HepG2 (cell line): ENCODE measurements around the gene DAZL. TPM values are rescaled to one million over a fixed set of nuclear protein-coding genes. Genes with fewer than 3 reads are reported as not detected.
A peak's percentile ranks its signal among the peaks of the same experiment; 100 is the strongest.

Experiments
- ATAC-seq: fragments of 200-7000 bp; cut with Tn5 transposase; 3 replicates; pipeline ENCODE4 v1.9.1; 2020; ENCODE audit warnings: mild to moderate bottlenecking, moderate library complexity
- BruUV-seq: library from RNA; stranded (reverse); fragments of 400-500 nt; replicated peaks from 2 replicates; lab custom pipeline; 2021; lab: Mats Ljungman, UMichigan
- CTCF ChIA-PET: fragments of 300-600 bp; formaldehyde crosslinking; extraction: SDS; loops from one replicate; lab custom pipeline; 2021; ENCODE audit warnings: low total read pairs, inconsistent platforms, low intra/inter-chr PET ratio; lab: Yijun Ruan, JAX
- POLR2A ChIA-PET: fragments of 350-600 bp; sonication (Branson Sonifier 250); formaldehyde crosslinking; loops from one replicate; lab custom pipeline; 2020; ENCODE audit warnings: antibody characterized with exemption, inconsistent platforms; lab: Yijun Ruan, JAX
- DNase-seq: peaks from one replicate; pipeline ENCODE4 v3.0.0-alpha.2; 2015; ENCODE audit warnings: low spot score
- FAIRE-seq: peaks from 3 replicates; lab custom pipeline; 2011; peaks lifted over from hg19 to GRCh38; lab: Jason Lieb, UNC
- H2AFZ ChIP-seq: one replicate; pipeline ENCODE4 v1.6.1; 2011; ENCODE audit warnings: low read length, inconsistent platforms
- H3K27ac ChIP-seq: fragments of 300-600 bp; 3 replicates; pipeline ENCODE4 v1.8.0; 2011; ENCODE audit warnings: mixed run types, mild to moderate bottlenecking, mixed read lengths, low read length, inconsistent platforms; ENCODE audit not compliant: insufficient read depth; ENCODE audit errors: extremely low read length
- H3K27me3 ChIP-seq, 2 experiments: fragments of 200-600 bp in 1 of 2; 2 replicates in 1 of 2; 3 replicates in 1 of 2; pipeline versions ENCODE4 v1.6.0 to v1.8.0; 2011; ENCODE audit warnings: low read length in 2 of 2, mild to moderate bottlenecking in 2 of 2, moderate library complexity in 2 of 2, inconsistent platforms in 1 of 2; ENCODE audit not compliant: insufficient read depth in 2 of 2, control insufficient read depth in 1 of 2
- H3K36me3 ChIP-seq, 2 experiments: fragments of 200-600 bp in 1 of 2; replicated peaks in 1 of 2; 2 replicates in 1 of 2; 3 replicates in 1 of 2; pipeline versions ENCODE4 v1.5.1 to v1.8.0; 2011; ENCODE audit warnings: low read length in 2 of 2, inconsistent platforms in 1 of 2; ENCODE audit not compliant: insufficient read depth in 2 of 2, control insufficient read depth in 1 of 2
- H3K4me1 ChIP-seq: 2 replicates; pipeline ENCODE4 v1.5.1; 2012; ENCODE audit warnings: low read length, inconsistent platforms; ENCODE audit not compliant: insufficient read depth
- H3K4me2 ChIP-seq: 2 replicates; pipeline ENCODE4 v1.6.0; 2011; ENCODE audit warnings: low read depth, low read length, inconsistent platforms
- H3K4me3 ChIP-seq, 3 experiments: fragments of 200-600 bp in 1 of 3; sonication (generic), shearing (Covaris generic) in 1 of 3; replicated peaks in 1 of 3; 2 replicates each; pipeline ENCODE4 v1.5.1; 2011 to 2016; ENCODE audit warnings: low read length in 3 of 3, inconsistent platforms in 2 of 3, low read depth in 2 of 3, mild to moderate bottlenecking in 2 of 3, control low read depth in 1 of 3, mixed read lengths in 1 of 3; ENCODE audit not compliant: insufficient read depth in 1 of 3
- H3K79me2 ChIP-seq: one replicate; pipeline ENCODE4 v1.6.1; 2011; ENCODE audit warnings: low read length, inconsistent platforms; ENCODE audit not compliant: insufficient read depth
- H3K9ac ChIP-seq: 2 replicates; pipeline ENCODE4 v1.6.0; 2011; ENCODE audit warnings: mild to moderate bottlenecking, low read depth, low read length, inconsistent platforms; ENCODE audit not compliant: insufficient read depth
- H3K9me3 ChIP-seq: 2 replicates; pipeline ENCODE4 v1.5.1; 2012; ENCODE audit warnings: mild to moderate bottlenecking, low read length
- H4K20me1 ChIP-seq: 2 replicates; pipeline ENCODE4 v1.6.0; 2011; ENCODE audit warnings: inconsistent platforms, mild to moderate bottlenecking, low read length, moderate library complexity; ENCODE audit not compliant: insufficient read depth
- ARID3A ChIP-seq: IDR thresholded peaks from 2 replicates; pipeline ENCODE4 v1.6.1; 2012; ENCODE audit warnings: low read depth, low read length, improper control_type of control experiment
- ATAD3A ChIP-seq: sonication (generic); formaldehyde crosslinking; IDR thresholded peaks from 2 replicates; pipeline ENCODE4 v1.4.0; 2020; ENCODE audit warnings: missing genetic modification reagents
- CBFB ChIP-seq: sonication (generic); formaldehyde crosslinking; IDR thresholded peaks from 2 replicates; pipeline ENCODE4 v1.4.0; 2020; ENCODE audit warnings: missing genetic modification reagents
- EP300 ChIP-seq, 3 experiments: sonication (generic) in 1 of 3; formaldehyde crosslinking in 1 of 3; IDR thresholded peaks; 2 replicates each; pipeline versions ENCODE4 v1.5.1 to v1.6.1; 2011 to 2020; ENCODE audit warnings: low read depth in 2 of 3, low read length in 2 of 3, borderline replicate concordance in 1 of 3, improper control_type of control experiment in 1 of 3, mild to moderate bottlenecking in 1 of 3, missing genetic modification reagents in 1 of 3, moderate library complexity in 1 of 3
- GPN1 ChIP-seq: sonication (generic); formaldehyde crosslinking; IDR thresholded peaks from 2 replicates; pipeline ENCODE4 v1.5.1; 2020; ENCODE audit warnings: missing genetic modification reagents, borderline replicate concordance
- RFXANK ChIP-seq: IDR thresholded peaks from 2 replicates; pipeline ENCODE4 v1.6.1; 2016
- SMC3 ChIP-seq: IDR thresholded peaks from 2 replicates; pipeline ENCODE4 v1.6.1; 2011; ENCODE audit warnings: low read length, improper control_type of control experiment
- SNAPC2 ChIP-seq: sonication (generic); formaldehyde crosslinking; IDR thresholded peaks from 2 replicates; pipeline ENCODE4 v1.8.1; 2022; ENCODE audit warnings: mild to moderate bottlenecking, missing genetic modification reagents
- SOX6 ChIP-seq, 2 experiments: fragments of 450-650 bp in 1 of 2; sonication (generic) in 1 of 2; formaldehyde crosslinking in 1 of 2; IDR thresholded peaks; 2 replicates each; pipeline versions ENCODE4 v1.4.0 to v1.6.1; 2017 to 2020; ENCODE audit warnings: antibody characterized with exemption in 1 of 2, mild to moderate bottlenecking in 1 of 2, missing genetic modification reagents in 1 of 2
- ZC3H4 ChIP-seq: sonication (generic); formaldehyde crosslinking; IDR thresholded peaks from 2 replicates; pipeline ENCODE4 v1.4.0; 2020; ENCODE audit warnings: missing genetic modification reagents, borderline replicate concordance
- ZNF205 ChIP-seq: IDR thresholded peaks from 2 replicates; pipeline ENCODE4 v1.6.1; 2018; ENCODE audit warnings: missing biosample characterization, missing genetic modification reagents
- ZNF354B ChIP-seq: sonication (generic); formaldehyde crosslinking; IDR thresholded peaks from 2 replicates; pipeline ENCODE4 v1.8.0; 2022; ENCODE audit warnings: mild to moderate bottlenecking, missing genetic modification reagents
- ZNF558 ChIP-seq: sonication (generic); formaldehyde crosslinking; IDR thresholded peaks from 2 replicates; pipeline ENCODE4 v1.9.0; 2022; ENCODE audit warnings: mild to moderate bottlenecking, missing genetic modification reagents, borderline replicate concordance
- ZSCAN20 ChIP-seq: sonication (generic); formaldehyde crosslinking; IDR thresholded peaks from 2 replicates; pipeline ENCODE4 v1.4.0; 2020; ENCODE audit warnings: missing genetic modification reagents, mild to moderate bottlenecking, borderline replicate concordance
- WGBS: methylation state at CpG from one replicate; pipeline ENCODE4 v1.1.6; 2017; ENCODE audit warnings: low lambda C conversion rate; 5-methylcytosine and 5-hydroxymethylcytosine counted together
- in situ Hi-C: cut with HindIII; loops from 2 replicates; pipeline ENCODE4 v1.10.0; 2017; ENCODE audit warnings: low pct_unique_long_range_greater_than_20kb; ENCODE audit not compliant: extremely low pct_ligation_motif_present
- intact Hi-C: fragments of 100-400 bp; cut with micrococcal nuclease; formaldehyde crosslinking; loops from one replicate; pipeline ENCODE4 v1.10.0; 2022; ENCODE audit not compliant: unreplicated experiment
- polyA plus RNA-seq, 8 experiments: library from polyadenylated mRNA; depleted of rRNA in 3 of 8; stranded (reverse) in 7 of 8; unstranded in 1 of 8; fragments of >200 nt; fragmentation: Illumina TruSeq in 4 of 8; extraction: Trizol in 4 of 8; gene quantifications; 2 replicates each; pipeline versions ENCODE4 v1.2.1 to v1.2.3, GENCODE V29; 2011 to 2016; ENCODE audit warnings: low read depth in 4 of 8, missing spikeins in 1 of 8, mixed read lengths in 1 of 8; ENCODE audit not compliant: insufficient read depth in 1 of 8
- total RNA-seq, 5 experiments: library from RNA; depleted of rRNA; stranded (reverse); fragments of >200 nt; fragmentation: Illumina TruSeq; extraction: Trizol; gene quantifications; 2 replicates each; pipeline ENCODE4 v1.2.3, GENCODE V29; 2016; ENCODE audit warnings: low read depth in 1 of 5

Gene DAZL
- total and polyA plus RNA-seq, 2 of the 13 experiments (the other 11 are each of a cell fraction or from before 2014, with no cell fraction given), result not detected

GRCh38 chr3:16550676-16551341 lies 54.4 kb downstream of the DAZL start (continued):
- TF ChIP-seq SMC3 (peak; percentile 96), ZNF558 (0 out of 2 replicates have a peak, but pooled peaks have one; percentile 39), ZC3H4 (no peak), RFXANK (CRISPR knock-in tag) (no peak), ARID3A (peak; percentile 10; the same call in 1 of the 2 replicates), ZSCAN20 (CRISPR knock-in tag) (no peak), SNAPC2 (CRISPR knock-in tag) (no peak), ZNF354B (CRISPR knock-in tag) (no peak), SOX6 (IDR thresholded peaks at IDR 0.05) (no peak), SOX6 (CRISPR knock-in tag; IDR thresholded peaks at IDR 0.05) (peak; percentile 23; the same call in 1 of the 2 replicates)

GRCh38 chr3:16550305-16550675 lies 54.9 kb downstream of the DAZL start:
- in situ Hi-C loops (loop anchor here (5.0 kb wide), 1 partner anchor 258 kb away; no protein-coding TSS in a partner anchor), intact Hi-C loops (loop anchor here (1.0 to 2.0 kb wide), 3 partner anchors 260 to 501 kb away; no protein-coding TSS in a partner anchor)
- Histone ChIP-seq H2AFZ (no peak overlapping the region), H3K9me3 (no peaks in the 10 kb centered on the region), H3K4me2 (peak overlapping the region; percentile 51; the same call in 1 of the 2 replicates), H3K4me3 (no peak overlapping the region), H3K36me3 (no peaks in the 10 kb centered on the region), H3K9ac (no peak overlapping the region), H4K20me1 (no peaks in the 10 kb centered on the region), H3K27ac (no peak overlapping the region), H3K4me1 (no peaks in the 10 kb centered on the region), H3K27me3 (peaks cover 0 to 25% of the 10 kb centered on the region in 2 experiments; a peak in 1 of 5 replicates), H3K79me2 (no peaks in the 10 kb centered on the region)
- no TSS peak for BruUV-seq
- 20% methylated on average over 2 of the region's 4 CpGs for WGBS
- ChIA-PET CTCF (interaction anchor here (1.5 to 2.6 kb wide), 2 partner anchors 260 to 282 kb away, joined by 14 to 51 read pairs; no protein-coding TSS in a partner anchor), POLR2A (no interaction called here)
- DNase-seq (no peak), FAIRE-seq (no peak), ATAC-seq (peak; percentile 25; the same call in 1 of the 3 replicates)
- TF ChIP-seq GPN1 (CRISPR knock-in tag) (no peak), EP300 (IDR thresholded peaks at IDR 0.05; ENCODE audit: low read depth in 2 of 2, low read length in 2 of 2) (no peak), EP300 (CRISPR knock-in tag; IDR thresholded peaks at IDR 0.05; ENCODE audit: borderline replicate concordance) (no peak), CBFB (no peak), ZNF205 (CRISPR knock-in tag) (no peak), ZNF354B (CRISPR knock-in tag) (no peak), ATAD3A (no peak)
